NOMO-1 (cell line): ENCODE measurements around the gene PPP1R7.

Experiments
- DNase-seq, 2 experiments: peaks; one replicate each; lab custom pipeline; 2025; ENCODE audit not compliant: unreplicated experiment in 2 of 2; lab: John Stamatoyannopoulos, UW

Gene PPP1R7

DNA sequence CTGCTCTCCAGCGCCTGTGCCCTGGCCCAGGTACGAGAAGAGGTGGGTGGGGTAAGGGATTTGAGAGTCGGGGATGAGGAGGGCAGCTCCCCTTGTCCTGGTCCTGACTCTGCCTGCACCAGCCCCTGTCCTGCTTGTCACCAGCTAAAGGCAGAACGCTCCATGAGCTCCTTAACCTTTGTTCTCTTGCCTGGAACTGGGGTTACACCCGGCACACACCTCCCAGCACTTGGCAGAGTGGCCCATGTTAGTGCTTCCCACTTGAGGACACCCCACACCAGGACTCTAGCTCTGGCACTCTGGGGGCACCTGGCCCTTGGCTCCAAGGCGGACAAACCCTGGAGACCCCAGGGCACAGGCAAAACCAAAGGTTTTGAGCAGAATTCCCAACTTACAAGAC is 57.4 kb downstream of the PPP1R7 start:
- DNase-seq = no peak

DNA sequence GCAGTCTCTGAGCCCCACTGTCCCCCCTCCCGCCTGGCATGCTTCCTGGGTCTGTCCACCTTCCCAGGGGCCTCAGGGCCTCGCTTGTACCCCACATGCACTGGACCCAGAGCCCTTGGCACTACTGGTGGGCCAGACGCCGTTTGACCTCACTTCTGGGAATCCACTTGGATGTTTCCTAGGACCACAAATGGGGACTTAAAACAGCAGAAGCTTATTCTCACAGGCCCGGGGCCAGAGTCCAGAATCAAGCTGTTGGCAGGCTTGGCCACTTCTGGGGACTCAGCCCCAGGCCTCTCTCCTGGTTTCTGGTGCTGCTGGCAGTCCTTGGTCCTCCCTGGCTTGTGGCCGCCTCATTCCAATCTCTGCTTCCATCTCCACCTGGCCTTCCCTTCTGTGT is 57.8 kb downstream of the PPP1R7 start:
- no peak for DNase-seq

DNA sequence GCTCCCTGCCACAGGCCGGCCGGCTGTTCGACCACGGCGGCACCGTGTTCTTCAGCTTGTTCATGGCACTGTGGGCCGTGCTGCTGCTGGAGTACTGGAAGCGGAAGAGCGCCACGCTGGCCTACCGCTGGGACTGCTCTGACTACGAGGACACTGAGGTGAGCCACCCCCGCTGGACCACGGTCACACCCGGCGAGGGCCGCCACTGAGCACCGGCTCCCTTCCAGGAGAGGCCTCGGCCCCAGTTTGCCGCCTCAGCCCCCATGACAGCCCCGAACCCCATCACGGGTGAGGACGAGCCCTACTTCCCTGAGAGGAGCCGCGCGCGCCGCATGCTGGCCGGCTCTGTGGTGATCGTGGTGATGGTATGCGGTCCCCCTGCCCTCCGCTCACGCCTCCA is 59.0 kb downstream of the PPP1R7 start:
- no peak for DNase-seq

DNA sequence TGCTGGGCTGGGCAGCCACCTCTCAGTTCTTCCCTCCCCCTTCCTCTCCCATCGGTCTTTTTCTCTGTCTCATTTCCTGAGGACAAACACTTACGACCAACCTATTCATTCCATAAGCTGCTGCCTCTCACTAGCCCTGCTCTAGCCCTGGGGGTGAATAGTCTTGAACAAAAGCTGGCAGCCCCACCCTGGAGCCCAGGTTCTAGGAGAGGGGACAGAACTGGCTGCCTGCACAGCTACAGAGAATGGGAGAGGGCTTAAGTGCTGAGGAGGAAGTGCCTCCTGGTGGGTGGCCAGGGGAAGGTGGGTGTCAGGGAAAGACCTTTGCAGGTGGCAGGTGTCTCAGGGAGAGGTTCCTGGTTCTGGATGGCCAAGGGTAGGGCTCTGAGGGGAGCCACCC is 61.0 kb downstream of the PPP1R7 start:
- DNase-seq = no peak

DNA sequence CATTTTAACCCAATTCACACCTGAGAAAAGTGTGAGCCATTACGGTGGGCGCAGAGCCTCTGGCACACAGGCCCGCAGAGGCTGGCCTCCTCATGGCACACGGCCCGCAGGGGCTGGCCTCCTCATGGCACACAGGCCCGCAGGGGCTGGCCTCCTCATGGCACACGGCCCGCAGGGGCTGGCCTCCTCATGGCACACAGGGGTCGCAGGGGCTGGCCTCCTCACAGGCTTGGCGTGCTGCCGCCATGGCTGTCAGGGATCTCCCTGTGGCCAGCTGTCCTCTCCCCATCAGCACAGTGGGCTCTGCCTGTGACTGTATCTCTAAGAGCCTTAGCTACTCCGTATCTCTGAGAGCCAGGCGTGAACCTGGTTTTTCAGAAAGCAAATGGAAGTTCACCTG is 62.8 kb downstream of the PPP1R7 start:
- no peak for DNase-seq

DNA sequence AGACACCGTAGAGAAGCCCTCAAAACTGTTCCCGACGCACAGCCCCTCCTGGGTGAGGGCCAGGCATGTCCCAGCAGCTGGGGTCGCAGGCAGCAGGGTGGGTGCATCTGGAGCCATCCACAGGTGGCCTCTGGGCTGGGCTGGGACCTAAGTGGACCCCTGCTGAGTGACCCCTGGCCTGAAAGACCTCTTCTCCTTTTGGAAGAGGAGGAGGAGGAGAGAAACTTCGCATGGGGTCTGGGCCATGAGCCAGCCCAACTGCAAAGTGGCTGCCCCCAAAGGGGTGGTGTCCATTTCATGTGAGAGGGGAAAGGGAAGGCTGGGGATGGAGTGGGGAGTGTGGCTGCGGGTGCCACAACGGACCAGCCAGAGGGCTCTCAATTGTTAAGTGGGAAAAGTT is 63.3 kb downstream of the PPP1R7 start:
- DNase-seq = no peak

DNA sequence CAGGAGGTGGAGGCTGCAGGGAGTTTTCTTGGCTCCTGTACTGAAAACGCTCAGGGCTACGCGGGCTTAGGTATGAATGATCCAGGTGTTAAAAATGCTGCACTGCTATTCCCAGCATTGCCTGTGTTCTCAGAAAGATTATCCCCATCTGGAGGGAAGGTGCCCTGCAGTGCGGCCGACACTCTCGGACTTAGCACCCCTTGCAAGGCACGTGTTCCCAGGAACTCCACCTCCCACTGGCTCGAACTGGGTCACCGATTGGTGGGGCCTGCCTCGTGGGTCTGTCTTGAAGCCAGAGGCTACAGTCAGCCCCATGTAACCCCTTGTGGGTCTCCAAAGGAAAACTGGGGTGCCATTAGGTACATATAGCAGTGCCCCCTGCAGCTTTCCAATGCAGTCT is 63.9 kb downstream of the PPP1R7 start:
- no peak for DNase-seq

DNA sequence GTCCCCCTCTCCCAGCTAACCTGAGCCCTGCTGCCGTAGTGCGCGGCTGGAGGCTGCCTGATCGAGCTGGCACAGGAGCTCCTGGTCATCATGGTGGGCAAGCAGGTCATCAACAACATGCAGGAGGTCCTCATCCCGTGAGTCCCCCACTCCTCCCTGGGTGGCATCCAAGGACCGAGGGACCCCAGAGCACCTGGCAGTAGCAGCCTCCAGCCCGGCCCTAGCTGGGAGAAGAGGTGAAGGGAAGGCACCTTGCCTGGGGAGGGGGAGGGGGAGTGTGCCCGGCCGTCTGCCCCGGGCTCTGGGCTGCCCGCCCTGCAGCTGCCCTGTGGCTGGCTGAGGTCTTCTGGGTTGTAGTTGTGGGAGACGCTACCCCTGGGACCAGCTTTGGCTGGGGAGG is 64.5 kb downstream of the PPP1R7 start:
- DNase-seq = no peak

DNA sequence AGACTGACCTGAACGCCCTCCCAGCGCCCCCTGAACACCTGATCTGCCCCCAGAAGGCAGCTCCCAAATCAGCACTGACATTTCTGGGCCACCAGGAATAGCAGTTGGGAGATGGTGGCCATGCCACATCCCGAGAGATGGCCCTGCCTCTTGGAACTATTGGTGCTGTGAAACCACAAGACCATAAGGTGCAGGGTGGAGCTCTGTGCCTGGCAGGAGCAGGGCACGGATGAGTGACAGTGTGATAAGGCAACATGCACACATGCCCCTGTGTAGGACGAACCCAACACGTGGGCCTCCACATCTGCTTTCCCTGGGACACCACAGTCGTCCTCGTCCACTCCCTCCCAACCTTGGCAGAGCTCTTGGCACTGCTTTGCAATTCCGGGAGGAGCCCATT is 65.2 kb downstream of the PPP1R7 start:
- no peak for DNase-seq

DNA sequence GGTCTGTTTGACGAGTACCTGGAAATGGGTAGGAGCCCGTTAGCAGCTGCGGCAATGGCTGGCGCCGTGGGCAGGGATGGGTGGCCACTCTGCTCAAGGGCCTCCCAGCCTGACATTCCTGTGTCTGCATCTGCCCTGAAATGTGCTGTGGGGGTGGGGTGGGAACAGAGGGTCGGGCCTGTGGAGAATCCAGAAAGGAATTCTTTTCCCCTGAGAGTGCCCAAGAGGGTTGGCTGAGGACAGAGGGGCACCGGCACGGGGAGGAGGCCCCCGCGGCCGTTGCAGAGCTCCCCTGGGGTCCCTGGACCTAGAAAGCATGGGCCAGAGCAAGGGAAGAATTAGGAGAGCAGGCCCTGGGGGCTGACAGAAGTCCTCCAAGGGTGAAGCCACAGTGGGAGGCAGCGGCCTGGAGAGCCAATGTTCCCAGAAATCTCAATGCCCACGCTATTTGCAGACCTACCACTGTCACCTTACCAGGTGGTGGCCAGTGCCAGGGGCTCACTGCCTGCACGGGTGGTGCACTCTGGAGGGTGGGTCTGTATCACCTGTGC is 66.0 kb downstream of the PPP1R7 start:
- DNase-seq = no peak

DNA sequence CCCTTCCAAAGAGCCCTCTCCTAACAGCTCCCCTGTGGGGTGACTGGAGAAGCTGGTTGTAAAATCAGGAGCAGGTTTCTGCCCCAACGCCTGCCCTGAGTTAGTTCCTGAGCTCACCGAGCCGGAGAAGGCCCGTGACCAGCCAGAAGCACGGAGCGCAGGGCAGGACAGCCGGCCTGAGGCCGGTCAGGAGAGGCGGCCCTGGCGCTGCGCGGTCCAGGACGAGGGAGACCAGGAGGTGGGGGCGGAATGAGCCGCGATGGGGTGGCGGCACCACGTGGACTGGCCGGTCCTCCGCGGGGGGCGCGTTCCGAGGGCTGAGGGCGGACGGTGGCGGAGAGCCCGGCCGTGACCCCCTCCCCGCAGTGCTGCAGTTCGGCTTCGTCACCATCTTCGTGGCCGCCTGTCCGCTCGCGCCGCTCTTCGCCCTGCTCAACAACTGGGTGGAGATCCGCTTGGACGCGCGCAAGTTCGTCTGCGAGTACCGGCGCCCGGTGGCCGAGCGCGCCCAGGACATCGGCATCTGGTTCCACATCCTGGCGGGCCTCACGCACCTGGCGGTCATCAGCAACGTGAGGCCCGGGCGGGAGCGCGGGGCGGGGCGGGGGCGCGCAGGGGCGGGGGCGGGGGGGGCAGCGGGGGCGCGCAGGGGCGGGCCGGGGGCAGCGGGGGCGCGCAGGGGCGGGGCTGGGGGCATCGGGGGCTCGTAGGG is 67.2 kb downstream of the PPP1R7 start:
- peak; percentile 18 to 42 for DNase-seq

DNA sequence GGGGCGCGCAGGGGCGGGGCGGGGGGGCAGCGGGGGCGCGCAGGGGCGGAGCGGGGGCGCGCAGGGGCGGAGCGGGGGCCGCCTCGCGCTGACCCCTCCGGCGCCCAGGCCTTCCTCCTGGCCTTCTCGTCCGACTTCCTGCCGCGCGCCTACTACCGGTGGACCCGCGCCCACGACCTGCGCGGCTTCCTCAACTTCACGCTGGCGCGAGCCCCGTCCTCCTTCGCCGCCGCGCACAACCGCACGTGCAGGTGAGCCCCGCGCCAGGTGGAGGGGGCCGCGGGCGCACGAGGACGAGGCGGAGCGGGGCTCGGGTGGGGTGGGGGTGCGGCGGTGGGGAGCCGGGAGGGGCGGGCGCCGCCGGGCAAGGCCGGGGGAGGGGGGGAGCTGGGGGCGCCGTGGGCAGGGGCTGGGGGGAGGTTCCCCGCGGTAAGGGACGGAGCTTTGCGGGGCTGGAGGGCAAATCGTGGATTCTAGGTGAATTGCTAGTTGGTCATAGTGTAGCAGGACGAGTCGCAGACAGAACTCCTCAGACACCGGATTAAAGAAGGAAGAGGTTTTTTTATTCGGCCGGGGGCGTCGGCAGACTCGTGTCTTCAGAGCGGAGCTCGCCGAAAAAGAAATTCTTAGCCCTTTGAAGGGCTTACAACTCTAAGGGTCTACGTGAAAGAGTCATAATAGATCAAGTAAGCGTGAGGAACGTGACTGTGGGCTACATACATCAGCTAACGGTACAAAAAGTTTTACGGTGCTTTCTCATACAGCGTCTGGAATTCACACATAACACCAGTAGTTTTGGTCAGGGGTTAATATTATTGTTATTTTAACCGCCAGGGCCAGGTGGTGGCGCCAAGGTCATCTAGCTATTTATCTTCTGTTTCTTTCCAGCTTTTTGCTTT is 68.1 kb downstream of the PPP1R7 start:
- peak; percentile 13 to 24 for DNase-seq

DNA sequence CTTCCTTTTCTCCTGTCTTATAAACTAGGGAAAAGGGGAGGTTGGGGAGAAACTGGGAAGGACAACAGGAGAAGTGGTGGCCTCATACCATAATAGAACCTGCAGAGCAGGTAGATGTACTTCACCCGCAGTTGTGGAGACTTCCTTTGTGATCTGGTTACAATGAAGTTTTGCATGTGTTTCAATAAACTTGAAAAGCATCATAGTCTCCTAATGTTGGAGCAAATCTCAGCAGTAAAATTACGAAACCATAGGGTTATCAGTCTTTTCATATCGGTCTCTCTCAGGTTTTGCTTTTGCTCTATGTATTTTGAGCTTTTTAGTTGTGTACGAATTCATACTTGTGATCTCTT is 68.7 kb downstream of the PPP1R7 start:
- DNase-seq = no peak

DNA sequence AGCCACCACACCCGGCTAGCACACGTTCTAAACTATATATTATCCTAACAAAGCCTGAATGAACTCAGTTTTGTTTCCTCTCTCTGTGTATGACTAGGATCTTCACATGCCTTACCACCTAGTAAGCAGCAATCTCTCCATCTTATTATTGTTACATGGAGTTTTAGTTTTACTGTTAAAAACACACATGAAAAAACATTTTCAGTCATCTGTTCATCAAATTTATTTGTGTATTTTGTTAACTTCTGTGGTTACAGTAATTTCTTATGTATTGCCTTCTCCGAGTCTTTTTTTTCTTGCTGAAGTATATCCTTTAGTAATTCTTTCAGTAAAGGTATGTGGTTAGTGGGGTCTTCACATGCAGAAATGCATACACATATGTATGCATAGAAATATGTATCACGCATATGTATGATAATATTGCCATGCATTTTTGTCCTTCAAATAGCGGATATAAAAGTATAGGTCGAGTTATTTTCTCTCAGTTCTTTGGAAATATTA is 69.6 kb downstream of the PPP1R7 start:
- DNase-seq = no peak

DNA sequence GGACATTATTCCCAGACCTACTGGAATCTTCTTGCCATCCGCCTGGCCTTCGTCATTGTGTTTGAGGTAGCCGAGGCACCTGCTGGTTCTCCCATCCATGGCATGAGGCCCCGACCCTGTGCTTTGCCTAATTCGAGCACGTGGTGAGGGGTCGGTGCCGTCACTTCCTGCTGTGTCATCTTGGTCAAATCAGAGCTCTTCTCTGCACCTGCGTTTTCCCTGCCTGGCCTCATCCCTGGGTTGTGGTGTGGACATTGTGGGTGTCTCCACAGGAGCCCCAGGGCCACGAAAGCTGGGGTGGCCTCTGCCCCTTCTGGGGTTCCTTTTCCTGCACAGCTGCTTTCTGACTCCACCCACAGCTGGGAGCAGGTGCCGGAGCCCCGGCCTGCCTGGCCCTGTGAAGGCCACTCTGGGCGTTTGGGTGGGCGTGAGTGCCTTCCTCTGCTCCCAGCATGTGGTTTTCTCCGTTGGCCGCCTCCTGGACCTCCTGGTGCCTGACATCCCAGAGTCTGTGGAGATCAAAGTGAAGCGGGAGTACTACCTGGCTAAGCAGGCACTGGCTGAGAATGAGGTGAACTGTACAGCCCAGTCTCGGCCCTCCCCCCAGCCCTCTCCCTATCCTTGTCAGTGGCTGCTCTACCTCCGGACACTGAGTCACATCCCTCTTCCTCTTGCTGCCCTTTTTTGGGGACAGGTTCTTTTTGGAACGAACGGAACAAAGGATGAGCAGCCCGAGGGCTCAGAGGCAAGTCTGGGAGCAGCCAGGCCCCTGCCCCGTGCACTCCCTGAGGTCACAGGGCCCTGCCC is 73.1 kb downstream of the PPP1R7 start:
- DNase-seq = no peak

DNA sequence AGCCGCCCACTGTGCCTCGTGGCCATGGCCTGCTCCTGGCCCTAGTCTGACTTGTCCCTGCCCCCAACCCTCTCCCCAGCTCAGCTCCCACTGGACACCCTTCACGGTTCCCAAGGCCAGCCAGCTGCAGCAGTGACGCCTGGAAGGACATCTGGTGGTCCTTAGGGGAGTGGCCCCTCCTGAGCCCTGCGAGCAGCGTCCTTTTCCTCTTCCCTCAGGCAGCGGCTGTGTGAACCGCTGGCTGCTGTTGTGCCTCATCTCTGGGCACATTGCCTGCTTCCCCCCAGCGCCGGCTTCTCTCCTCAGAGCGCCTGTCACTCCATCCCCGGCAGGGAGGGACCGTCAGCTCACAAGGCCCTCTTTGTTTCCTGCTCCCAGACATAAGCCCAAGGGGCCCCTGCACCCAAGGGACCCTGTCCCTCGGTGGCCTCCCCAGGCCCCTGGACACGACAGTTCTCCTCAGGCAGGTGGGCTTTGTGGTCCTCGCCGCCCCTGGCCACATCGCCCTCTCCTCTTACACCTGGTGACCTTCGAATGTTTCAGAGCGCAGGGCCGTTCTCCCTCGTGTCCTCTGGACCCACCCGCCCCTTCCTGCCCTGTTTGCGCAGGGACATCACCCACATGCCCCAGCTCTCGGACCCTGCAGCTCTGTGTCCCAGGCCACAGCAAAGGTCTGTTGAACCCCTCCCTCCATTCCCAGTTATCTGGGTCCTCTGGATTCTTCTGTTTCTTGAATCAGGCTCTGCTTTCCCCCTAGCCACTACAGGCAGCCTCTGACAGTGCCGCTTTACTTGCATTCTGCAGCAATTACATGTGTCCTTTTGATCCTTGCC is 74.0 kb downstream of the PPP1R7 start:
- DNase-seq = no peak

DNA sequence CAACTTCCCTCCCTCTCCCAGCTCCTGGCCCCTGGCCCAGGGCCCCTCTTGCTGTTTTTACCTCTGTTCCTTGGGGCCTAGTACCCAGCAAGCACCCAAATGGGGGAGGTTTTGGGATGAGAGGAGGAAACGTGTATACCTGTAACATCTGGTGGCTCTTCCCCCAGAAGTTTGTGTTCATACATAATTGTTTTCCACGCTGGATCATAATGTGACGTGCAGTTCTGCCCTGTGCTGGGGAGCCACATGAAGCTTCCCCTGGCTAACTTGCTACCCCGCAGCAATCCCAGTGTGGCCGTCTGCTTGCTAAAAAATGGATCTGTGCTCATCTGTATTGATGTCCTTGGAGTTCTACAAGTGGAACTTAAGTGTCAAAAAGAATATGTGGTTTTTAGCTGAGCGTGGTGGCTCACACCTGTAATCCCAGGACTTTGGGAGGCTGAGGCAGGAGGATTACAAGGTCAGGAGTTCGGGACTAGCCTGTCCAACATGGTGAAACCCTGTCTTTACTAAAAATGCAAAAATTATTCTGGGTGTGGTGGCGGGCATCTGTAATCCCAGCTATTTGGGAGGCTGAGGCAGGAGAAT is 74.7 kb downstream of the PPP1R7 start:
- no peak for DNase-seq

DNA sequence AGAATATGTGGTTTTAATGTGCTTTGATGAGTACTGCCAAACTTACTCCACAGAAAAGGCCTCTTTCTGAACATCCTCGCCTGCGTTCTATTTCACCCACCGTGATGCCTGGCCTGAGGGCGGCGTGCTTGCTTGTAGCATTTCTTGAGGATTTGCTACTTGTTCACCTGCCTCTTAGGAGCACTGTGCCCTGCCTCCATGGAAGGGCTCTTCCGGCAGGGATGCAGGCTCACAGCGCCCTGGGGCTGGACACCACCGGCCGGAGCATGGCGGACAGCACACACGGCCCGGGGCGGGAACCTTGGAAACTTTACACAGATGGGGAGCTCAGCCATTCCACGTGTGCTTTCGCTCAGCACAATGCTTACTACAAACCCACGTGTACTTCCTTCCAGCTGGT is 75.3 kb downstream of the PPP1R7 start:
- no peak for DNase-seq

DNA sequence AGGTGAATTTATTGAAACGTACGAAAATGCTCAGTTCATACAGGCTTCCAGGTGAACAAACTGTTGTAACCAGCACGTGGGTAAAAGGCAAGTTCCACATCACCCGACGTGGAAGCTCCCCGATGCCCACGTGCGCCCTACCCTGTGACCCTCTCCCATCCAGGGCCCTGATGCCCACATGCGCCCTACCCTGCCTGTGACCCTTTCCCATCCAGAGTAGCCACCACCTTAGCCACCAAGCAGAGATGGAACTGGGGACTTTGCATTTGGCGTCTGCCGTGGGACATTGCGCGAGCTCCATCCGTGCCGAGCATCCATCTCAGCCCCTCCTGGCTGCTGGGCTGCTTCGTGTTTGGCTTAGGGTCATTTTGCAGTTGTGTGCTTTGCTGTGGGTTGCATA is 75.7 kb downstream of the PPP1R7 start:
- DNase-seq = no peak
